Activated gamma-delta T cell treated with Interleukin-2 at 50 U/mL for 16 hours (primary cell): ENCODE data around the gene AK2.

ENCODE experiments used
- DNase-seq: peaks from one replicate; pipeline ENCODE4 v3.0.0-alpha.2; 2020

The AK2 gene

GRCh38 chr1:32969566-32969965, 67.1 kb downstream of the AK2 start:
- DNase-seq: no peak

- no peak for DNase-seq
Observed at GRCh38 chr1:32967888-32968568, 68.7 kb downstream of the AK2 start.

- no peak for DNase-seq
Observed at GRCh38 chr1:32966900-32967299, 69.8 kb downstream of the AK2 start.

GRCh38 chr1:32965251-32965747, 71.4 kb downstream of the AK2 start:
- DNase-seq: no peak

- peak; percentile 93 for DNase-seq
Observed at GRCh38 chr1:32964461-32965250, 72.0 kb downstream of the AK2 start, which contains the start of gene RNF19B. RNF19B (minus strand) TSS chr1:32964809; CDS start chr1:32964685, 124 bp downstream.

GRCh38 chr1:32963746-32964460, 72.8 kb downstream of the AK2 start:
- peak; percentile 56 for DNase-seq

- no peak for DNase-seq
Observed at GRCh38 chr1:32962248-32962896, 74.3 kb downstream of the AK2 start.

GRCh38 chr1:32960819-32961355, 75.8 kb downstream of the AK2 start:
- no peak for DNase-seq

- DNase-seq: no peak
Observed at GRCh38 chr1:32960342-32960741, 76.3 kb downstream of the AK2 start.

GRCh38 chr1:32958827-32959226, 77.9 kb downstream of the AK2 start:
- no peak for DNase-seq
